Adipose tissue (tissue), 3 donors: ENCODE results near the gene NDST3. TPM values are rescaled to one million over a fixed set of nuclear protein-coding genes. Genes with fewer than 3 reads are reported as not detected.

Experiments used
- H3K27ac ChIP-seq: one replicate; pipeline ENCODE4 v1.5.1; 2013; ENCODE audit warnings: low read depth, low read length
- WGBS, 3 donors: extraction: QIAGEN DNeasy Blood & Tissue Kit; methylation state at CpG; one replicate each; pipeline ENCODE4 v1.1.7; 2013; 5-methylcytosine and 5-hydroxymethylcytosine counted together
- polyA plus RNA-seq, 3 donors: library from polyadenylated mRNA; stranded (reverse); fragments of 200-250 nt; gene quantifications; one replicate each; pipeline ENCODE4 v1.2.3, GENCODE V29; 2013
- donor health status: healthy with polysubstance abuse.
- donor health status: Bipolar disorder and iron deficiency.
- donor health status: healthy.

NDST3 gene
- polyA plus RNA-seq, 3 donors: 0.03 to 0.11 TPM; not detected in 1

GRCh38 chr4:118059397-118059796 is 25.1 kb downstream of the NDST3 start:
- no peak overlapping the region for H3K27ac ChIP-seq
- 73 to 83% (median 83%) methylated on average over 2 of the region's 2 CpGs for WGBS, 3 donors

GRCh38 chr4:118076958-118077766 is 42.9 kb downstream of the NDST3 start:
- H3K27ac ChIP-seq: no peak overlapping the region
- 58 to 65% (median 60%) methylated on average over 8 of the region's 8 CpGs for WGBS, 3 donors

GRCh38 chr4:118077767-118078105 is 43.5 kb downstream of the NDST3 start:
- WGBS, 3 donors: 82 to 96% (median 84%) methylated on average over 3 of the region's 3 CpGs
- no peak overlapping the region for H3K27ac ChIP-seq

GRCh38 chr4:118081434-118081833 is 47.1 kb downstream of the NDST3 start:
- no peak overlapping the region for H3K27ac ChIP-seq

- 69 to 71% (median 71%) methylated on average over 1 of the region's 1 CpG for WGBS, 3 donors
- H3K27ac ChIP-seq: no peak overlapping the region
These were observed 47.9 kb downstream of the NDST3 start for GRCh38 chr4:118082182-118082581.

GRCh38 chr4:118085700-118086099 is 51.4 kb downstream of the NDST3 start:
- no peak overlapping the region for H3K27ac ChIP-seq
- 83 to 89% (median 85%) methylated on average over 4 of the region's 4 CpGs for WGBS, 3 donors

GRCh38 chr4:118086344-118086743 is 52.1 kb downstream of the NDST3 start:
- 70 to 74% (median 72%) methylated on average over 3 of the region's 3 CpGs for whole genome bisulfite sequencing, 3 donors
- no peak overlapping the region for H3K27ac ChIP-seq

- H3K27ac ChIP-seq: no peak overlapping the region
These were observed 53.1 kb downstream of the NDST3 start for GRCh38 chr4:118087366-118087765.

- H3K27ac ChIP-seq: no peak overlapping the region
- 78 to 83% (median 79%) methylated on average over 3 of the region's 3 CpGs for WGBS, 3 donors
These were observed 64.8 kb downstream of the NDST3 start for GRCh38 chr4:118099106-118099505.

- H3K27ac ChIP-seq: no peak overlapping the region
- WGBS, 3 donors: 63 to 72% (median 66%) methylated on average over 2 of the region's 2 CpGs
These were observed 67.9 kb downstream of the NDST3 start for GRCh38 chr4:118102195-118102594.

GRCh38 chr4:118112117-118113046 is 78.1 kb downstream of the NDST3 start:
- H3K27ac ChIP-seq: no peak overlapping the region
- WGBS, 3 donors: 52 to 57% (median 54%) methylated on average over 2 of the region's 2 CpGs

GRCh38 chr4:118113220-118113619 is 78.9 kb downstream of the NDST3 start:
- H3K27ac ChIP-seq: no peak overlapping the region
- 16 to 36% (median 18%) methylated on average over 2 of the region's 2 CpGs for WGBS, 3 donors

- 91 to 96% (median 96%) methylated on average over 3 of the region's 3 CpGs for WGBS, 3 donors
- no peak overlapping the region for H3K27ac ChIP-seq
These were observed 80.4 kb downstream of the NDST3 start for GRCh38 chr4:118114720-118115119.

GRCh38 chr4:118120120-118120760 is 86.0 kb downstream of the NDST3 start:
- WGBS, 3 donors: 47 to 67% (median 54%) methylated on average over 5 of the region's 5 CpGs
- H3K27ac ChIP-seq: no peak overlapping the region

- H3K27ac ChIP-seq: no peak overlapping the region
- 72 to 81% (median 78%) methylated on average over 1 of the region's 1 CpG for WGBS, 3 donors
These were observed 90.7 kb downstream of the NDST3 start for GRCh38 chr4:118124997-118125396.

- WGBS, 3 donors: 58 to 83% (median 65%) methylated on average over 1 of the region's 1 CpG
- H3K27ac ChIP-seq: no peak overlapping the region
These were observed 105.0 kb downstream of the NDST3 start for GRCh38 chr4:118139241-118139640.

- H3K27ac ChIP-seq: no peak overlapping the region
- 63 to 78% (median 74%) methylated on average over 4 of the region's 4 CpGs for WGBS, 3 donors
These were observed 107.0 kb downstream of the NDST3 start for GRCh38 chr4:118141240-118141639.

- WGBS, 3 donors: 86 to 93% (median 86%) methylated on average over 5 of the region's 5 CpGs
- no peak overlapping the region for H3K27ac ChIP-seq
These were observed 120.4 kb downstream of the NDST3 start for GRCh38 chr4:118154649-118155048.

- no peak overlapping the region for H3K27ac ChIP-seq
These were observed 121.2 kb downstream of the NDST3 start for GRCh38 chr4:118155516-118155915.
